ENCODE data around the gene OR52J3.
A peak's percentile ranks its signal among the peaks of the same experiment; 100 is the strongest.

OR52J3 gene

DNA sequence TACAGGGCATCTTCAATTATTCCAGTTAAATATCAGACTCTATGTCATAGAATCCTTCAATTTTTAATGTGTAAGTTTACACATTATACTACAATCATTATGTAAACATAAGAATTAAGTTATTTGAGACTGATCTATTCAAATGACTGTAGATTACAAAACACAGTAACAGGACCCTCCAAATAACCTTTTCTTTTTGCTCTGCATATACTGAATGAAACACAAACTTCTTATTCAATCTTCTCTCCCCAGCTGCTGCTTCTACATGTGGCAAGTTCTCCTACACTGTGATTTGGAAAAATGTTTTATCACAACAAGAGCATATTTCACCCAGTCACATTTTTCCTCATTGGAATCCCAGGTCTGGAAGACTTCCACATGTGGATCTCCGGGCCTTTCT is at the start of gene OR52J3:
OR52J3 (plus strand) TSS at position 301 of the 400 bp plus-strand sequence; CDS start at position 301, 0 bp downstream.
- DNase-seq (ENCODE audit: insufficient read length, low spot score) (no peak), FAIRE-seq (no peak)
- TF ChIP-seq, protein P1, sequence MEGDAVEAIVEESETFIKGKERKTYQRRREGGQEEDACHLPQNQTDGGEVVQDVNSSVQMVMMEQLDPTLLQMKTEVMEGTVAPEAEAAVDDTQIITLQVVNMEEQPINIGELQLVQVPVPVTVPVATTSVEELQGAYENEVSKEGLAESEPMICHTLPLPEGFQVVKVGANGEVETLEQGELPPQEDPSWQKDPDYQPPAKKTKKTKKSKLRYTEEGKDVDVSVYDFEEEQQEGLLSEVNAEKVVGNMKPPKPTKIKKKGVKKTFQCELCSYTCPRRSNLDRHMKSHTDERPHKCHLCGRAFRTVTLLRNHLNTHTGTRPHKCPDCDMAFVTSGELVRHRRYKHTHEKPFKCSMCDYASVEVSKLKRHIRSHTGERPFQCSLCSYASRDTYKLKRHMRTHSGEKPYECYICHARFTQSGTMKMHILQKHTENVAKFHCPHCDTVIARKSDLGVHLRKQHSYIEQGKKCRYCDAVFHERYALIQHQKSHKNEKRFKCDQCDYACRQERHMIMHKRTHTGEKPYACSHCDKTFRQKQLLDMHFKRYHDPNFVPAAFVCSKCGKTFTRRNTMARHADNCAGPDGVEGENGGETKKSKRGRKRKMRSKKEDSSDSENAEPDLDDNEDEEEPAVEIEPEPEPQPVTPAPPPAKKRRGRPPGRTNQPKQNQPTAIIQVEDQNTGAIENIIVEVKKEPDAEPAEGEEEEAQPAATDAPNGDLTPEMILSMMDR (IDR thresholded peaks at IDR 0.05; ENCODE audit: insufficient read depth, missing control alignments): no peak

GRCh38 chr11:5004424-5005274 is 41.7 kb upstream of the OR52J3 start:
- FAIRE-seq: no peak
- DNase-seq (ENCODE audit: insufficient read length, low spot score): no peak
- TF ChIP-seq, protein P1 (IDR thresholded peaks at IDR 0.05; ENCODE audit: insufficient read depth, missing control alignments): peak; percentile 56

DNA sequence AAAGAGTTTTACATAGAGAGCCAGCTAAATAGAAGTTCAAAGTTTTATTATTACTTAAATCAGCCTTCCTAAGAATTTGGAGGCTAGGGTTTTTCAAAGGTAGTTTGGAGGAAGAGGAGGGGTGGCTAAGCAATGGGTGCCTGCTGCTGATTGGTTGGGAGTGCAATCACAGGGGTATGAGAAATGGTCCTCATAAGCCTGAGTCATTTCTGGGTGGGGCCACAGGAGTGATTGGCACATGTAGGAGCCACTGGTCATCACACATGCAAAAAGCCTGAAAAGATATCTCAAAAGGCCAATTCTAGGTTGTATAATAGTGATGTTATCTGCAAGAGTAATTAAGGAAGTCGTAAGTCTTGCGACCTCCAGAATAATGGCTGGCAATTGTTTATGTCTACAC is 38.8 kb upstream of the OR52J3 start:
- FAIRE-seq (no peak), DNase-seq (ENCODE audit: insufficient read length, low spot score) (no peak)
- TF ChIP-seq, protein P1 (IDR thresholded peaks at IDR 0.05; ENCODE audit: insufficient read depth, missing control alignments): no peak

GRCh38 chr11:5011254-5011653 is 35.1 kb upstream of the OR52J3 start:
- no peak for DNase-seq (ENCODE audit: insufficient read length, low spot score)
- TF ChIP-seq, protein P1 (IDR thresholded peaks at IDR 0.05; ENCODE audit: insufficient read depth, missing control alignments): no peak
- no peak for FAIRE-seq

DNA sequence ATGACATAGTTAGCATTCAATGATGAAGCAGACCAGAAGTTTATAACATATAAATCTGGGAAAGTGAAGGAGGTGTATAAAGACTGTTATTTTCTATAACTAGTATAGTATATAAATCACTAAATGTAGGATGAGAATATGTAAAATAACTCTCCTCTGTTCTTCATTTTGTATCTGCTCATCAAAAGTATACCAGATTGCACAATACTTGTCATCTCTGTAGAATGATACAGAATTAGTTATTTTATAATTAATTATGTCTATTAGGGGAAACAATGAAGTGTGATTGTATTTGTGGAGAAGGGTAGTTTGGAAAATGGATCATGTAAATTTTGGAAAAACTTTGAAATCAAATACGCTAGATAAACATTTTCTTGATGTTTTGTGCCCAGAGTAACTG is 33.3 kb upstream of the OR52J3 start:
- DNase-seq (ENCODE audit: insufficient read length, low spot score): no peak
- TF ChIP-seq, protein P1 (IDR thresholded peaks at IDR 0.05; ENCODE audit: insufficient read depth, missing control alignments): no peak
- FAIRE-seq: no peak

- FAIRE-seq (no peak), DNase-seq (ENCODE audit: insufficient read length, low spot score) (no peak)
- TF ChIP-seq, protein P1 (IDR thresholded peaks at IDR 0.05; ENCODE audit: insufficient read depth, missing control alignments): no peak
These were observed 24.3 kb upstream of the OR52J3 start for GRCh38 chr11:5021996-5022395.

GRCh38 chr11:5036669-5037068 is 9.7 kb upstream of the OR52J3 start:
- FAIRE-seq (no peak), DNase-seq (ENCODE audit: insufficient read length, low spot score) (no peak)
- TF ChIP-seq, protein P1 (IDR thresholded peaks at IDR 0.05; ENCODE audit: insufficient read depth, missing control alignments): no peak

Data from D721Med (cell line).